Measurements from ENCODE around the gene RAI1. TPM values are rescaled to one million over a fixed set of nuclear protein-coding genes. Genes with fewer than 3 reads are reported as not detected.
A peak's percentile ranks its signal among the peaks of the same experiment; 100 is the strongest.

Gene RAI1
- total RNA-seq, 1 experiment from 2014 or later: 86.3 TPM

GRCh38 chr17:17661134-17661533 lies 20.1 kb upstream of the RAI1 start:
- H3K9me2 ChIP-seq (ENCODE audit: insufficient read depth): no peaks in the 10 kb centered on the region
- no peak for TF ChIP-seq EZH2 (IDR thresholded peaks at IDR 0.05; ENCODE audit: low read depth)
- TF ChIP-seq CTCF (conservative IDR thresholded peaks at IDR 0.05): no peak
- H3K4me1 ChIP-seq (replicated peaks; ENCODE audit: insufficient read depth): peaks cover 3% of the 10 kb centered on the region; the same call in 1 of the 2 replicates
- H3K4me2 ChIP-seq: no peak overlapping the region
- CTCF ChIA-PET: no interaction called here
- BruUV-seq (replicated peaks): no TSS peak
- intact Hi-C loops (cut with micrococcal nuclease; ENCODE audit: unreplicated experiment): no loop called here
- H3F3A ChIP-seq (ENCODE audit: insufficient read depth, low read depth): peaks cover 5% of the 10 kb centered on the region; the same call in 1 of the 2 replicates
- no peak overlapping the region for H3K4me3 ChIP-seq
- no peaks in the 10 kb centered on the region; the same call in 1 of the 2 replicates for H3K27me3 ChIP-seq (ENCODE audit: insufficient read depth, low read depth)
- no peak overlapping the region for H3K27ac ChIP-seq
- H3K9me3 ChIP-seq (ENCODE audit: insufficient read depth, low read depth): no peaks in the 10 kb centered on the region; the same call in 1 of the 2 replicates
- no peak for DNase-seq
- H3K79me2 ChIP-seq (ENCODE audit: low read depth): no peaks in the 10 kb centered on the region
- H4K20me1 ChIP-seq (ENCODE audit: insufficient read depth): no peaks in the 10 kb centered on the region
- H3K36me3 ChIP-seq (ENCODE audit: low read depth): no peaks in the 10 kb centered on the region
- POLR2A ChIA-PET (ENCODE audit: unreplicated experiment): no interaction called here
- no peak overlapping the region for H2AFZ ChIP-seq

- Histone ChIP-seq H3K4me2 (no peak overlapping the region), H3F3A (ENCODE audit: insufficient read depth, low read depth) (peaks cover 5% of the 10 kb centered on the region; the same call in 1 of the 2 replicates), H3K4me3 (no peak overlapping the region), H3K4me1 (replicated peaks; ENCODE audit: insufficient read depth) (peaks cover 7% of the 10 kb centered on the region), H2AFZ (no peak overlapping the region), H3K9me3 (ENCODE audit: insufficient read depth, low read depth) (no peaks in the 10 kb centered on the region; the same call in 1 of the 2 replicates), H3K36me3 (ENCODE audit: low read depth) (no peaks in the 10 kb centered on the region), H3K9me2 (ENCODE audit: insufficient read depth) (no peaks in the 10 kb centered on the region), H3K79me2 (ENCODE audit: low read depth) (no peaks in the 10 kb centered on the region), H3K27me3 (ENCODE audit: insufficient read depth, low read depth) (no peaks in the 10 kb centered on the region; the same call in 1 of the 2 replicates), H4K20me1 (ENCODE audit: insufficient read depth) (no peaks in the 10 kb centered on the region), H3K27ac (no peak overlapping the region)
- no peak for DNase-seq
- ChIA-PET POLR2A (ENCODE audit: unreplicated experiment) (no interaction called here), CTCF (no interaction called here)
- TF ChIP-seq CTCF (conservative IDR thresholded peaks at IDR 0.05) (no peak; the same call in 1 of the 2 replicates), EZH2 (IDR thresholded peaks at IDR 0.05; ENCODE audit: low read depth) (no peak)
- BruUV-seq (replicated peaks): no TSS peak
- intact Hi-C loops (cut with micrococcal nuclease; ENCODE audit: unreplicated experiment): no loop called here
Measured at GRCh38 chr17:17661834-17662385, 19.3 kb upstream of the RAI1 start.

- Histone ChIP-seq H3K27me3 (ENCODE audit: insufficient read depth, low read depth) (no peaks in the 10 kb centered on the region; the same call in 1 of the 2 replicates), H3K9me3 (ENCODE audit: insufficient read depth, low read depth) (no peaks in the 10 kb centered on the region; the same call in 1 of the 2 replicates), H3K79me2 (ENCODE audit: low read depth) (no peaks in the 10 kb centered on the region), H3K4me2 (no peak overlapping the region), H3K4me3 (no peak overlapping the region), H3K27ac (no peak overlapping the region), H3K4me1 (replicated peaks; ENCODE audit: insufficient read depth) (peaks cover 7% of the 10 kb centered on the region), H4K20me1 (ENCODE audit: insufficient read depth) (no peaks in the 10 kb centered on the region), H3K9me2 (ENCODE audit: insufficient read depth) (no peaks in the 10 kb centered on the region), H3K36me3 (ENCODE audit: low read depth) (no peaks in the 10 kb centered on the region), H3F3A (ENCODE audit: insufficient read depth, low read depth) (peaks cover 5% of the 10 kb centered on the region; the same call in 1 of the 2 replicates), H2AFZ (no peak overlapping the region)
- CTCF ChIA-PET: interaction anchor here (0.7 kb wide), 1 partner anchor 21 kb away, joined by 3 read pairs; no protein-coding TSS in a partner anchor
- intact Hi-C loops (cut with micrococcal nuclease; ENCODE audit: unreplicated experiment): no loop called here
- BruUV-seq (replicated peaks): no TSS peak
- TF ChIP-seq CTCF (conservative IDR thresholded peaks at IDR 0.05) (no peak), EZH2 (IDR thresholded peaks at IDR 0.05; ENCODE audit: low read depth) (no peak)
- POLR2A ChIA-PET (ENCODE audit: unreplicated experiment): interaction anchor here (0.5 to 0.7 kb wide), 3 partner anchors 76 to 362 kb away, joined by 4 to 6 read pairs (median 5); no protein-coding TSS in a partner anchor
- peak in 1 of 2 experiments; percentile 57 for DNase-seq
Measured at GRCh38 chr17:17663160-17664063, 17.8 kb upstream of the RAI1 start.

Data from PC-9 (cell line).